NCI-H2171 (cell line): ENCODE measurements around the gene NAA15.
"Not testable (repeated sequence)": the region's sequence is repeated elsewhere in the genome, so short reads cannot be mapped to it uniquely, and the experiment has no call there.

Experiments
- DNase-seq: peaks from one replicate; lab custom pipeline; 2025; lab: John Stamatoyannopoulos, UW

The NAA15 gene

DNA sequence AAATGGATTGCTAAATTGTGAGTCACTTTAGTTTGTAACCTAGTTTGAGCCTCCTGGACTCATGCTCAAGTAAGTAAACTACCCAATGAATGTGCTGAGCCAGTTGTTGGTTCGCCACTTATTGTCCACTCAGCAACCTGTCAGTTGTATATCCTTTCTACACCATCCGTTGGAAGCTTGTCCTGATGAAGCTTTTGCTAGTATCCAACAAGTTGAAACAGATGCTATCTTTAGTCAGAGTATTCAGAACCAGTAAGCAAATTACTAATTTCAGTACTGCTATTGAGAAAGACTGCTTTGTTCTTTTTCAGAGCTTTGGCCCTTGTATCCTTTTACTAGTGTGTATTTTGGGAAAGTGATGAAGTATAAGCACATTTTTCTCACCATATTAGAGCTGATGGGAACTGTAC is 4.3 kb upstream of the NAA15 start:
- DNase-seq: no peak

GRCh38 chr4:139299536-139299935 is 1.8 kb upstream of the NAA15 start:
- no peak for DNase-seq

GRCh38 chr4:139300431-139301112 is 733 bp upstream of the NAA15 start:
- no peak for DNase-seq

- DNase-seq: peak; percentile 44
These were observed 711 bp downstream of the NAA15 start, which contains the start of gene NDUFC1 for GRCh38 chr4:139301821-139302611. TSS of gene NDUFC1 (minus strand) at chr4:139302477. CDS start at chr4:139295798, 6,679 bp downstream.

DNA sequence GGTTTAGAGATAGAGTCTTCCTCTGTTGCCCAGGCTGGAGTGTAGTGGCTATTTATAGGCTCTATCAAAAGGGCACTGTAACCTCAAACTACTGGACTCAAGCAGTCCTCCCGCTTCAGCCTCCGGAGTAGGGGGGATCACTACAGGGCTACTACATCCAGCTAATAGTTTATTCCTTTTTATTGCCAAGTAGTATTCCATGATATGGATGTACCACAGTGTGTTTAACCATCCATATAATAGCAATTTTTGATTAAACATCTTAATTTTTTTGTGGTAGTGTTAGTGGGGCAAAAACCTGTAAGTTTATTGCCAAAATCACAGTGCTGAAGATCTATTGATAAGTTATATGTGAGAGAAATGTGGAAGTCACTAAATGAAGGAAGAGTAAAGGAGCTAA is 3.6 kb downstream of the NAA15 start:
- DNase-seq: no peak

GRCh38 chr4:139311909-139312308 is 10.6 kb downstream of the NAA15 start:
- DNase-seq: no peak

DNA sequence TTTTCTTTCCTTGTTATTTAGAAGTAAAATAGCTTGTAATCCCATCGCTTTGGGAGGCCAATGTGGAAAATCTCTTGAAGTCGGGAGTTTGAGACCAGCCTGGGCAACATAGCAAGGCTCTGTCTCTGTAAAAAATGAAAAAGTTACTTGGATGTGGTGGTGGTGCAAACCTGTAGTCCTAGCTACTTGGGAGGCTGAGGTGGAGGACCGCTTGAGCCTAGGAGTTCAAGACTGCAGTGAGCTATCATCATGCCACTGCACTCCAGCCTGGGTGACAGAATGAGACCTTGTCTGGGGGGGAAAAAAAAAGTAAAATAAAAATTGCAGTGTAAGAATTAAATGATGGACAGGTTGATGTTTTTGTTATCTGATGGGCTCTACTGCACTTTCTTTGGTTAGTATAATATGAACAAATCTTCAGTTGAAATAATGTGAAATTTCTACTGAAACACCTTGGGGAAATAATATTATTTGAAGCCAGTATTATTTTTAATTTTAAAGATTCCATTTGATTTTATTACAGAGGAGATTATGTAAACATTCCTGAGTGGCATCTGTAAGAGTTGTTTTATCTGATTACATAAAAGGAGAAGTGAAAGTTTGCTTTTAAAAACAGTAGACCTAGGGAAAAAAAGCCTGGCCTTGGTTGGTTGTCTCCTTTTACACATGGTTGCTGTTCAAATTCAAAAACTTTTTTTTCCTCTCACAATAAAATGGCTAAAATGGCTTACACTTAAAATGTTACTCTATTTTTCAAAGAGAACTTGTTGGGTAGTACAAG is 11.4 kb downstream of the NAA15 start:
- DNase-seq: no peak

DNA sequence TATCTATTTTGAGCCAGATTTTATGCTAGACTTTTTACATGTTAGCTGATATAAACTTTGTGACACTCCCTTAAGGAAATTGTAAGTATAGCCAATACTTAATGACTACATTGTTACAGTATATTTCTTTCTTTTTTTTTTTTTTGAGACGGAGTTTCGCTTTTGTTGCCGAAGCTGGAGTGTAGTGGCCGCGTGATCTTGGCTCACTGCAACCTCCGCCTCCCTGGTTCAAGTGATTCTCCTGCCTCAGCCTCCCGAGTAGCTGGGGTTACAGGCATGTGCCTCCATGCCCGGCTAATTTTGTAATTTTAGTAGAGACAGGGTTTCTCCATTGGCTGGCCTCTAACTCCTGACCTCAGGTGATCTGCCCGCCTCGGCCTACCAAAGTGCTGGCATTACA is 12.1 kb downstream of the NAA15 start:
- not testable (repeated sequence) for DNase-seq

GRCh38 chr4:139314047-139314800 is 12.9 kb downstream of the NAA15 start:
- no peak for DNase-seq

DNA sequence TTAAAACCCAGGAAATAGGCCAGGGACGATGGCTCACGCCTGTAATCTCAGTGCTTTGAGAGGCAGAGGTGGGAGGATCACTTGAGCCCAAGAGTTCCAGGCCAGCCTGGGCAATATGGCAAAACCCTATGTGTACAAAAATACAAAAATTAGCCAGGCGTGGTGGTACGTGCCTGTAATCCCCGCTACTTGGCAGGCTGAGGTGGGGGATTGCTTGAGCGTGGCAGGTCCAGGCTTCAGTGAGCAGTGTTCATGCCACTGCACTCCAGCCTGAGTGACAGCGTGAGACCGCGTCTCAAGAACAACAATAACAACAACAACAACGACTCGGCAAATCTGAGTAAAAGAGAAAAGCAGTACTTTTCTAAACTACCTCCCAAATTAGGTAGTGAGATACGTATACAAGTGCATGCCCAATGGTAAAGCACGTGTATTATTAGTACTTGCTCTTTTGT is 13.9 kb downstream of the NAA15 start:
- DNase-seq: no peak

GRCh38 chr4:139316733-139317132 is 15.4 kb downstream of the NAA15 start:
- no peak for DNase-seq

DNA sequence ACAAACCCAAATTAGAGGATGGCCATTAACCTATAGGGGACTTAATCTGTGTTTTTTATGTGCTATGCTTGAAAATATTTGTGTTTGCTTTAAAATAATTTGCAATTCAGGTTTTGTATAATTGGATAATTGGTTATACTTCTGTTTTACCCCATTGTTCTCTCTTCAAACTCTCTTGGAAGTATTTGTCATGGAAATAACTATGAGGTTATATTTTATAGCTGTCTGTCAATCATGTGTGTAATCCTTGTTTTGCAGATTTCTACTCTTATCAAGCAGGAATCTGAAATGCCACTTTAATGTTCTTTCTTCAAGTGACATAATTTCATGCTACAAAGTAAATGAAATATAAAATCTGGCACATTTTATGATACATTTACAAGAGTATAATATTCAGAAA is 16.3 kb downstream of the NAA15 start:
- DNase-seq: no peak

- no peak for DNase-seq
These were observed 18.3 kb downstream of the NAA15 start for GRCh38 chr4:139319571-139319970.

DNA sequence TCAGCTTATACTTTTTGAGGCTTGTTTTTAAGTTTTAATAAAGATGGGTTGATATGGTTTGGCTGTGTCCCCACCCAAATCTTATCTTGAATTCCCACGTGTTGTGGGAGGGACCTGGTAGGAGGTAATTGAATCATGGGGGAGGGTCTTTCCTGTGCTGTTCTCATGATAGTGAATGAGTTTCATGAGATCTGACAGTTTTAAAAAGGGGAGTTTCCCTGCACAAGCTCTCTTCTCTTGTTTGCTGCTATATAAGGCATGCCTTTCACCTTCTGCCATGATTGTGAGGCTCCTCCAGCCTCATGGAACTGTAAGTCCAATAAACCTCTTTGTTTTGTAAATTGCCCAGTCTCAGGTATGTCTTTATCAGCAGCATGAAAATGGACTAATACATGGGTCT is 20.8 kb downstream of the NAA15 start:
- not testable (repeated sequence) for DNase-seq

GRCh38 chr4:139322541-139322940 is 21.2 kb downstream of the NAA15 start:
- DNase-seq: not testable (repeated sequence)

DNA sequence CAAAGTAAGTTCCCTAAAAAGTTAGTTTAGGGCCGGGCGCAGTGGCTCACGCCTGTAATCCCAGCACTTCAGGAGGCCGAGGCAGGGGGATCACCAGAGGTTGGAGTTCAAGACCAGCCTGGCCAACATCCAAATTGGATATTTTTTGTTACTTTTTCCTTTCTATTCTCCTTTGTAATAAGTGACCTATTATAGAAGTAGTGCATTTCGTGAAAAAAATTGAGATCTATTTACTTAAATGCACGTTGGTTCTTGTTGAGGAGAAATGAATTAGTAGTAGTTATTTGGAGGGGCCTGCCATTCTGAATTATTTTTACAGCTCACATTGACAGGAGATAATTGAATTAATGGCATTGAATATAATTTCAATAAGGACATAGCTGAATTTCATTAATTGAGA is 23.3 kb downstream of the NAA15 start:
- DNase-seq: no peak

DNA sequence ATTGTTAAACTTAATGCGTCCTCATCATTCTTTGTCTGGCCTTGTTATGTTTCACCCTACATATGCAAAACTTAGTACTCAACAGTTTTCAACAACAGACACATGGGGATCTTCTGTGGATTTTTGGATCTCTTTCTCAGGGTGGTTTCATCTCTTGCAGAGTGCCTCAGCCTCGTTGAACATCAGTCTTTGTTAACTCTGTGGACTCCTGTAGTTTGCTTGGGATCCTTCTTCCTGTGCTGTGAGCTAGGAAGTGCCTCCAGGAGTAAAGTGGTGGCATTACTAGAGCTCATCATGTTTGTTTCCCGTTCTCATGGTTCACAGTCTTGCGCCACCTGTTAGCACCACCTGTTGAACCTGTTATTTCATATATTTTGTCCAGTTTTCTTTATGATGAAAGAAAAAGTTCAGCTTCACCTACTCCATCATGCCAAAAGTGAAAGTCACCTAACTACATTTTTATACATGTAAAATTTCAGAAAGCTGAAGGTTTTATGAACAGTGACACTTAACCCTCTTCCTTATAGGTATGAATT is 28.4 kb downstream of the NAA15 start:
- DNase-seq: no peak

DNA sequence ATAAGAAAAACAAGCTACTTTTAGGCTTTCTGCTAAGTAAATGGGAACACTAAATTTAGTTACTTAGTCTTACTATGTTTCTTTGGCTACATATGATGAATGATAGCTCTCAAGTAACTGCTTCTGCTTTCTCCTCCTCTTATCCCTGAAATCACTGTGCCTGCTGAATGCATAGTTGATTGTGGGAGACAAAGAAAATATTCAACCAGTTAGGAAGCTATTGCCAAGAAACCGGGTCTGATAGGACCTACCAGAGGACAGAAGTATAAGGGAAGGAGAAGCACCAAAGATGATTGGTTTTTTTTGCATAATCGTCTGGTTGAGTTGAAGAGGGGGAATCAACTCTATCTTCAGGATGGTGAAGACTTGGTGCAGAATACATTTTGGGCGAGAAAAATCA is 29.0 kb downstream of the NAA15 start:
- no peak for DNase-seq

GRCh38 chr4:139331185-139331584 is 29.9 kb downstream of the NAA15 start:
- DNase-seq: no peak

GRCh38 chr4:139333046-139333445 is 31.7 kb downstream of the NAA15 start:
- no peak for DNase-seq

- no peak for DNase-seq
These were observed 36.3 kb downstream of the NAA15 start for GRCh38 chr4:139337612-139338011.

- DNase-seq: no peak
These were observed 60.0 kb downstream of the NAA15 start for GRCh38 chr4:139361301-139361700.
